Measurements from ENCODE around the gene MZT2A. TPM values are rescaled to one million over a fixed set of nuclear protein-coding genes. Genes with fewer than 3 reads are reported as not detected.
"Not testable (repeated sequence)": the region's sequence is repeated elsewhere in the genome, so short reads cannot be mapped to it uniquely, and the experiment has no call there.

The MZT2A gene
- total and polyA plus RNA-seq, 2 donors from 2014 or later: 65.3 to 111 TPM

DNA sequence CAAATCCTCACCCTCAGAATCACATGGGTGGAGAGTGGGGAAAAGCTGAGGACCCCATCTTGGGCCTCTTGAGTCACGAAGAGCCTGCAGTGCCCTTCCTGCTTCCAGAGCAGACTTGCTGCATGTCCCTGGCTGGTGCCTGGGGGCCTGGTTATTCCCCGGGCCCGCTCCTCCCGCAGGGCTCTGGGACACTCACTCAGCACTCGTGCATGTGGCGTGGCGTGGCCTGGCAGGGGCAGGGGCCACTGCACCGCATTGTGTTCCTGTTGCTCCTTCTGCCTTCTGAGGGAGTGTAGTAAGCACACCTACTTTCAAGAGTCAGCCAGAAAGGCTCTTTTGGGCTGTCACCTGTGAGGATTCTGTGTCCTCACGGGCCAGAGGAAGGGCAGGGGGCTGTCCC, 17.4 kb upstream of the MZT2A start:
- no peaks in the 10 kb centered on the region for H3K4me1 ChIP-seq (ENCODE audit: control insufficient read depth in 2 of 3, insufficient read depth in 2 of 3, low read depth in 1 of 3, low read length in 3 of 3)
- peak in 1 of 5 donors; percentile 43 for DNase-seq
- FAIRE-seq: no peak
- no peak overlapping the region for H3K27ac ChIP-seq (ENCODE audit: low read depth in 2 of 2, low read length in 2 of 2)
- intact Hi-C loops (cut with DNase I): no loop called here
- H3K4me3 ChIP-seq (ENCODE audit: low read length in 3 of 3): no peak overlapping the region
- H3K9ac ChIP-seq (ENCODE audit: low read length in 3 of 3): no peak overlapping the region
- TF ChIP-seq, protein P1, sequence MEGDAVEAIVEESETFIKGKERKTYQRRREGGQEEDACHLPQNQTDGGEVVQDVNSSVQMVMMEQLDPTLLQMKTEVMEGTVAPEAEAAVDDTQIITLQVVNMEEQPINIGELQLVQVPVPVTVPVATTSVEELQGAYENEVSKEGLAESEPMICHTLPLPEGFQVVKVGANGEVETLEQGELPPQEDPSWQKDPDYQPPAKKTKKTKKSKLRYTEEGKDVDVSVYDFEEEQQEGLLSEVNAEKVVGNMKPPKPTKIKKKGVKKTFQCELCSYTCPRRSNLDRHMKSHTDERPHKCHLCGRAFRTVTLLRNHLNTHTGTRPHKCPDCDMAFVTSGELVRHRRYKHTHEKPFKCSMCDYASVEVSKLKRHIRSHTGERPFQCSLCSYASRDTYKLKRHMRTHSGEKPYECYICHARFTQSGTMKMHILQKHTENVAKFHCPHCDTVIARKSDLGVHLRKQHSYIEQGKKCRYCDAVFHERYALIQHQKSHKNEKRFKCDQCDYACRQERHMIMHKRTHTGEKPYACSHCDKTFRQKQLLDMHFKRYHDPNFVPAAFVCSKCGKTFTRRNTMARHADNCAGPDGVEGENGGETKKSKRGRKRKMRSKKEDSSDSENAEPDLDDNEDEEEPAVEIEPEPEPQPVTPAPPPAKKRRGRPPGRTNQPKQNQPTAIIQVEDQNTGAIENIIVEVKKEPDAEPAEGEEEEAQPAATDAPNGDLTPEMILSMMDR (IDR thresholded peaks at IDR 0.05; ENCODE audit: borderline replicate concordance, extremely low read depth, insufficient read depth): no peak
- peaks cover 0 to 11% (median 2%) of the 10 kb centered on the region in 3 donors for H3K36me3 ChIP-seq (ENCODE audit: control insufficient read depth in 2 of 3, insufficient read depth in 3 of 3, low read length in 3 of 3)
- no peaks in the 10 kb centered on the region for H3K9me3 ChIP-seq (ENCODE audit: control insufficient read depth in 2 of 3, insufficient read depth in 1 of 3, low read length in 3 of 3)
- no peaks in the 10 kb centered on the region for H3K27me3 ChIP-seq (ENCODE audit: control insufficient read depth, insufficient read depth, low read length)

DNA sequence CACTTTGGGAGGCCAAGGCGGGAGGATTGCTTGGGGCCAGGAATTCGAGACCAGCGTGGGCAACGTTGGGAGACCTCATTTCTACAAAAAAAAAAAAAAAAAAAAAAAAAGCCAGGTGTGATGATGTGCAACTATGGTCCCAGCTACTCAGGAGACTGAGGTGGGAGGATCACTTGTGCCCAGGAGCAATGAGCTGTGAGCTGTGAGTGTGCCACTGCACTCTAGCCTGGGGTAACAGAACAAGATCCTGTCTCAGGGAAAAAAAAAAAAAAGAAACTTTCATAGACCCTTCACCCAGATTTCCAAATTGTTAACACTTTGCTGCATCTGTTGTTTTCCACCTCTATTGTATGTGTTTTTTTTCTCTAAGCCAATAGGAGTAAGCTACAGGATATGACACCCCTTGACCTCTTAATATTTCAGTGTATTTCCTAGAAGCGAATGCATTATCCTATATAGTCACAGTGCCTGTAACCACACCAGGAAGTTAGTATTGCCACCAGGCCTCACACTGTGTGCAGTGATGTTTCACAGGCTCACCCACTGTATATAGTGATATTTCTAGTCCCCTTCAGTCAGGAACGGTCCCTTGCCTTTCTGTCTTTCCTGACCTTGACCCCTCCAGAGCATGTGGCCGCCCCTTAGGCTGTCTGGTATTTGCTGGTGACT, 12.0 kb upstream of the MZT2A start:
- H3K27me3 ChIP-seq (ENCODE audit: control insufficient read depth, insufficient read depth, low read length); FAIRE-seq; H3K9me3 ChIP-seq (ENCODE audit: control insufficient read depth in 2 of 3, insufficient read depth in 1 of 3, low read length in 3 of 3); intact Hi-C loops (cut with DNase I); H3K4me1 ChIP-seq (ENCODE audit: control insufficient read depth in 2 of 3, insufficient read depth in 2 of 3, low read depth in 1 of 3, low read length in 3 of 3); H3K4me3 ChIP-seq (ENCODE audit: low read length in 3 of 3); H3K27ac ChIP-seq (ENCODE audit: low read depth in 2 of 2, low read length in 2 of 2); DNase-seq; H3K9ac ChIP-seq (ENCODE audit: low read length in 3 of 3): not testable (repeated sequence)
- peaks cover 0 to 16% (median 2%) of the 10 kb centered on the region in 3 donors for H3K36me3 ChIP-seq (ENCODE audit: control insufficient read depth in 2 of 3, insufficient read depth in 3 of 3, low read length in 3 of 3)

DNA sequence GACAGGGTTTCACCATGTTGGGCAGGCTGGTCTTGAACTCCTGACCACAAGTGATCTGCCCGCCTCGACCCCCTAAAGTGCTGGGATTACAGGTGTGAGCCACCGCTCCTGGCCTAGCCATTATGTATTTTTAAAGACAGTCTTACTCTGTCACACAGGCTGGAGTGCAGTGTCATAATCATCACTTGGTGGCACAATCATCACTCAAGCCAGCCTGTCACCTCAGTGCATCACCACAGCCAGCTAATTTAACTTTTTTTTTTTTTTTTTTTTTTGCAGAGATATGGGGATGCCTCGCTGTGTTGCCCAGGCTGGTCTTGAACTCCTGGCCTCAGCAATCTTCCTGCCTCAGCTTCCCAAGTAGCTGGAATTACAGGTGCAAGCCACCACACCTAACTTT, 11.4 kb upstream of the MZT2A start:
- H3K4me3 ChIP-seq (ENCODE audit: low read length in 3 of 3); DNase-seq; FAIRE-seq; H3K27me3 ChIP-seq (ENCODE audit: control insufficient read depth, insufficient read depth, low read length); H3K9ac ChIP-seq (ENCODE audit: low read length in 3 of 3); H3K9me3 ChIP-seq (ENCODE audit: control insufficient read depth in 2 of 3, insufficient read depth in 1 of 3, low read length in 3 of 3); H3K4me1 ChIP-seq (ENCODE audit: control insufficient read depth in 2 of 3, insufficient read depth in 2 of 3, low read depth in 1 of 3, low read length in 3 of 3); H3K27ac ChIP-seq (ENCODE audit: low read depth in 2 of 2, low read length in 2 of 2); intact Hi-C loops (cut with DNase I): not testable (repeated sequence)
- peaks cover 0 to 16% (median 2%) of the 10 kb centered on the region in 3 donors for H3K36me3 ChIP-seq (ENCODE audit: control insufficient read depth in 2 of 3, insufficient read depth in 3 of 3, low read length in 3 of 3)

DNA sequence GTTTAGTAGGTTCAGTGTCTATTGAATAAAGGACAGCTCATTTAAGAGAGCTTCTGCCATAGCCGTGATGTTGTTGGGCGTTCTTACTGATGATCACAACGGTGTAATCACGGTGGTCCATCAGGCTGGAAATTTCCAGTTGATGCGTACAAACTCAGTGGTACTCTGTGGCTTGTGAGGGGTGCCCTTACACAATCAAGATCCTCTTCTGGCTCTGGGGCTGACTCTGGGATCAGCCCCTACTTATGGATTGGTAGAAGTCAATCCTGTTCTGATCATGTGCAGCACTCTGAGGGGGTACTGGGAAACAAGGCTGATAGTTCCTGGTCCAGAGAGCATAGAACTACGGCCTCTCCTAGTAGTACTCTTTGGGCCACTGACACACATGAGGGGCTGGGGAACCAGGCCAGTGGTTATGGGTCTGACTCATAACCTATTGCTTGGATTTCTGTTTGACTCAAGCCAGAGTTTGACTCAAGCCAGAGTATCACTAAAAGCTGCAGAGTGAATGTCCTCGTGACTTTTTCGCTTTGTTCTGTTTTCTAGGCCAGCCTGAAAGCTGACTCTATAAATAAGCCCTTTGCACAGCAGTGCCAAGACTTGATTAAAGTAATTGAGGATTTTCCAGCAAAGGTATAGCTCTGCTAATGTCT, 6.2 kb upstream of the MZT2A start:
- H3K4me3 ChIP-seq (ENCODE audit: low read length in 3 of 3); H3K27ac ChIP-seq (ENCODE audit: low read depth in 2 of 2, low read length in 2 of 2); intact Hi-C loops (cut with DNase I); H3K27me3 ChIP-seq (ENCODE audit: control insufficient read depth, insufficient read depth, low read length); DNase-seq; H3K9me3 ChIP-seq (ENCODE audit: control insufficient read depth in 2 of 3, insufficient read depth in 1 of 3, low read length in 3 of 3); FAIRE-seq; H3K4me1 ChIP-seq (ENCODE audit: control insufficient read depth in 2 of 3, insufficient read depth in 2 of 3, low read depth in 1 of 3, low read length in 3 of 3); H3K36me3 ChIP-seq (ENCODE audit: control insufficient read depth in 2 of 3, insufficient read depth in 3 of 3, low read length in 3 of 3); H3K9ac ChIP-seq (ENCODE audit: low read length in 3 of 3): not testable (repeated sequence)

DNA sequence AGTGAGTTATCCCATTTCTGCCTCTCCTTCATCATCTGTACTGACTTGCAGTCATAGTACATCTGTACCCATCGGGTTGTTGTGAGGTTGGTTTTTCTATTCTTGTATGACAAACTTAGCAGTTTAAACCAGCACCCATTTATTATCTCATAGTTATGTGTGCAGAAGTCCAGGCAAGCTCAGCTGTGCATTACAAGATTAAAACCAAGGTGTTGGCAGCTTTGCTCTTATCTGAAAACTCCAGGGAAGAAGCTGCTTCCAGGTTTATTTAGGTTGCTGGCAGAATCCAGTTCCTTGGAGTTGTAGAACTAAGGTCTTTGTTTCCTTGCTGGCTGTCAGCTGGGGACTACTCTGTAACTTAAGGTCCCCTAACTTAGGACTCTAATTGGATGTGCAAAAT, 3.3 kb upstream of the MZT2A start:
- H3K9me3 ChIP-seq (ENCODE audit: control insufficient read depth in 2 of 3, insufficient read depth in 1 of 3, low read length in 3 of 3); FAIRE-seq; H3K4me3 ChIP-seq (ENCODE audit: low read length in 3 of 3); H3K27ac ChIP-seq (ENCODE audit: low read depth in 2 of 2, low read length in 2 of 2); intact Hi-C loops (cut with DNase I); H3K27me3 ChIP-seq (ENCODE audit: control insufficient read depth, insufficient read depth, low read length); H3K9ac ChIP-seq (ENCODE audit: low read length in 3 of 3); H3K36me3 ChIP-seq (ENCODE audit: control insufficient read depth in 2 of 3, insufficient read depth in 3 of 3, low read length in 3 of 3); DNase-seq: not testable (repeated sequence)
- H3K4me1 ChIP-seq (ENCODE audit: control insufficient read depth in 2 of 3, insufficient read depth in 2 of 3, low read depth in 1 of 3, low read length in 3 of 3): peaks cover 0 to 12% (median 0%) of the 10 kb centered on the region in 3 donors

Data from kidney (tissue), 14 donors.